ENCODE results near the gene FILIP1L.

GRCh38 chr3:99846477-99847160 lies 267.7 kb downstream of the FILIP1L start:
- TF ChIP-seq CTCF (IDR thresholded peaks at IDR 0.05; ENCODE audit: insufficient read depth, low read length, poor library complexity, severe bottlenecking) (no peak), EZH2phosphoT487 (conservative IDR thresholded peaks at IDR 0.05; ENCODE audit: low read length) (no peak)
